Stimulated activated CD8-positive, alpha-beta memory T cell treated with anti-CD3 and anti-CD28 coated beads, Interleukin-4, amount 100 ng/mL, for 1 hour (primary cell): ENCODE measurements around the gene GLRX5.

Experiments used
- DNase-seq, 2 donors: peaks; one replicate each; pipeline ENCODE4 v3.0.0-alpha.2; 2020; ENCODE audit warnings: low read depth in 2 of 2, low spot score in 1 of 2

Gene GLRX5

GRCh38 chr14:95531969-95532368 is 2.9 kb upstream of the GLRX5 start:
- DNase-seq: no peak

GRCh38 chr14:95533391-95533821 is 1.4 kb upstream of the GLRX5 start:
- DNase-seq: no peak

- no peak for DNase-seq
These were observed 1.0 kb upstream of the GLRX5 start for GRCh38 chr14:95533822-95534221.

- DNase-seq: no peak
These were observed 574 bp downstream of the GLRX5 start for GRCh38 chr14:95535226-95536021.

- no peak for DNase-seq
These were observed 1.3 kb downstream of the GLRX5 start for GRCh38 chr14:95536036-95536593.

GRCh38 chr14:95536671-95537070 is 1.8 kb downstream of the GLRX5 start:
- no peak for DNase-seq

GRCh38 chr14:95537298-95538089 is 2.6 kb downstream of the GLRX5 start:
- no peak for DNase-seq

GRCh38 chr14:95538801-95539509 is 4.1 kb downstream of the GLRX5 start:
- no peak for DNase-seq

GRCh38 chr14:95540236-95540855 is 5.5 kb downstream of the GLRX5 start:
- DNase-seq: no peak

GRCh38 chr14:95541346-95541745 is 6.5 kb downstream of the GLRX5 start:
- DNase-seq: no peak

- DNase-seq: no peak
These were observed 7.4 kb downstream of the GLRX5 start for GRCh38 chr14:95541932-95542930.

- DNase-seq: no peak
These were observed 8.2 kb downstream of the GLRX5 start for GRCh38 chr14:95543021-95543420.

GRCh38 chr14:95544588-95544987 is 9.7 kb downstream of the GLRX5 start:
- DNase-seq: no peak

GRCh38 chr14:95545515-95546168 is 10.8 kb downstream of the GLRX5 start:
- no peak for DNase-seq

GRCh38 chr14:95547272-95547625 is 12.4 kb downstream of the GLRX5 start:
- no peak for DNase-seq

- no peak for DNase-seq
These were observed 12.9 kb downstream of the GLRX5 start for GRCh38 chr14:95547626-95548327.

- no peak for DNase-seq
These were observed 13.6 kb downstream of the GLRX5 start for GRCh38 chr14:95548328-95548929.
